Sigmoid colon (tissue), 4 donors: ENCODE measurements around the gene MACF1.

ENCODE experiments used
- CTCF ChIP-seq, 4 experiments: fragments of 450-650 bp in 3 of 4; fragments of 200-600 bp in 1 of 4; IDR thresholded peaks; one replicate each; pipeline ENCODE4 v1.5.1; 2016 to 2019; ENCODE audit warnings: antibody characterized with exemption in 4 of 4, mild to moderate bottlenecking in 3 of 4, moderate library complexity in 2 of 4
- POLR2AphosphoS5 ChIP-seq, 4 donors: sonication (generic); formaldehyde crosslinking; IDR thresholded peaks; one replicate each; pipeline ENCODE4 v1.6.1; 2017; ENCODE audit warnings: antibody characterized with exemption in 4 of 4

- peak in 2 of 4 donors; percentile 10 to 36 for TF ChIP-seq POLR2AphosphoS5 (IDR thresholded peaks at IDR 0.05)
- no peak for TF ChIP-seq CTCF (IDR thresholded peaks at IDR 0.05)
Measured at GRCh38 chr1:39196244-39197215, 8.0 kb upstream of the MACF1 start.
